GM12878 (cell line): ENCODE measurements around the gene NOP56. TPM values are rescaled to one million over a fixed set of nuclear protein-coding genes. Genes with fewer than 3 reads are reported as not detected.

Source experiments
- BCL3 ChIP-seq: IDR thresholded peaks from 2 replicates; pipeline ENCODE4 v1.6.1; 2011; ENCODE audit warnings: borderline replicate concordance, low read depth, mild to moderate bottlenecking, moderate library complexity, low read length; ENCODE audit not compliant: insufficient read depth, poor library complexity, severe bottlenecking
- BCLAF1 ChIP-seq: fragments of 450-650 bp; IDR thresholded peaks from 2 replicates; pipeline ENCODE4 v1.6.1; 2017; ENCODE audit warnings: antibody characterized with exemption, mild to moderate bottlenecking, moderate library complexity
- BRCA1 ChIP-seq: IDR thresholded peaks from 2 replicates; pipeline ENCODE4 v1.6.1; 2011; ENCODE audit warnings: low read depth, low read length, improper control_type of control experiment
- CBX3 ChIP-seq: fragments of 200-600 bp; sonication (generic); IDR thresholded peaks from 2 replicates; pipeline ENCODE4 v1.6.1; 2016; ENCODE audit warnings: low read depth, borderline replicate concordance
- EED ChIP-seq: sonication (generic); IDR thresholded peaks from 2 replicates; pipeline ENCODE4 v1.6.1; 2016; ENCODE audit warnings: antibody characterized with exemption, low read depth
- ETV6 ChIP-seq, 2 experiments: fragments of 450-650 bp in 1 of 2; IDR thresholded peaks in 1 of 2; conservative IDR thresholded peaks in 1 of 2; 2 replicates each; pipeline ENCODE4 v1.6.1; 2014; ENCODE audit warnings: antibody characterized with exemption in 1 of 2, borderline replicate concordance in 1 of 2, low read depth in 1 of 2, mild to moderate bottlenecking in 1 of 2, moderate library complexity in 1 of 2
- FOXK2 ChIP-seq: fragments of 450-650 bp; IDR thresholded peaks from 2 replicates; pipeline ENCODE4 v1.6.1; 2017; ENCODE audit warnings: mild to moderate bottlenecking, moderate library complexity
- HDAC2 ChIP-seq: fragments of 200-600 bp; sonication (generic); IDR thresholded peaks from 2 replicates; pipeline ENCODE4 v1.6.1; 2017
- IRF5 ChIP-seq: fragments of 450-650 bp; IDR thresholded peaks from 2 replicates; pipeline ENCODE4 v1.6.1; 2017; ENCODE audit warnings: borderline replicate concordance
- KAT2A ChIP-seq: conservative IDR thresholded peaks from 2 replicates; pipeline ENCODE4 v1.6.1; 2011; ENCODE audit warnings: low read depth, low read length; ENCODE audit not compliant: control insufficient read depth
- MYB ChIP-seq: fragments of 150-350 bp; IDR thresholded peaks from 2 replicates; pipeline ENCODE4 v1.6.1; 2014; ENCODE audit warnings: mild to moderate bottlenecking, low read depth, low read length, borderline replicate concordance
- POLR2AphosphoS2 ChIP-seq: IDR thresholded peaks from 2 replicates; pipeline ENCODE4 v1.6.1; 2011; ENCODE audit warnings: low read depth, mild to moderate bottlenecking, low read length, improper control_type of control experiment, moderate library complexity
- POU2F2 ChIP-seq: IDR thresholded peaks from 3 replicates; pipeline ENCODE4 v1.6.1; 2011; ENCODE audit warnings: low read depth, mild to moderate bottlenecking, low read length, borderline replicate concordance
- REST ChIP-seq: IDR thresholded peaks from 2 replicates; pipeline ENCODE4 v1.6.1; 2012; ENCODE audit warnings: mild to moderate bottlenecking, low read depth, low read length
- RFX5 ChIP-seq: IDR thresholded peaks from 2 replicates; pipeline ENCODE4 v1.6.1; 2011; ENCODE audit warnings: low read depth, low read length, improper control_type of control experiment
- SIX5 ChIP-seq: IDR thresholded peaks from 2 replicates; pipeline ENCODE4 v1.6.1; 2011; ENCODE audit warnings: mild to moderate bottlenecking, low read depth, low read length, moderate library complexity; ENCODE audit not compliant: severe bottlenecking
- SMARCA5 ChIP-seq: fragments of 450-650 bp; IDR thresholded peaks from 2 replicates; pipeline ENCODE4 v1.6.1; 2017; ENCODE audit warnings: mild to moderate bottlenecking
- SREBF2 ChIP-seq: IDR thresholded peaks from 2 replicates; pipeline ENCODE4 v1.6.1; 2012; ENCODE audit warnings: mild to moderate bottlenecking, low read length
- SUPT20H ChIP-seq: IDR thresholded peaks from 2 replicates; pipeline ENCODE4 v1.6.1; 2011; ENCODE audit warnings: low read depth, mild to moderate bottlenecking, low read length, moderate library complexity, borderline replicate concordance; ENCODE audit not compliant: control insufficient read depth
- ZNF622 ChIP-seq: fragments of 450-650 bp; IDR thresholded peaks from 2 replicates; pipeline ENCODE4 v1.6.1; 2017; ENCODE audit warnings: mild to moderate bottlenecking, inconsistent platforms
- ZSCAN29 ChIP-seq: fragments of 450-650 bp; IDR thresholded peaks from 2 replicates; pipeline ENCODE4 v1.6.1; 2017; ENCODE audit warnings: mild to moderate bottlenecking, moderate library complexity
- polyA plus RNA-seq, 11 experiments: library from polyadenylated mRNA; depleted of rRNA in 4 of 11; unstranded in 6 of 11; stranded (reverse) in 5 of 11; fragments of >200 nt; fragmentation: Nextera tagmentation in 4 of 11; fragmentation: Illumina TruSeq in 1 of 11; extraction: Ambion mirVana in 4 of 11; extraction: Trizol in 1 of 11; gene quantifications; 1 replicate in 1 of 11; 2 replicates in 10 of 11; pipeline versions ENCODE4 v1.2.1 to v1.2.3, GENCODE V29; 2011 to 2016; ENCODE audit warnings: inconsistent platforms in 2 of 11, missing spikeins in 2 of 11, low read depth in 1 of 11
- total RNA-seq, 4 experiments: library from RNA; depleted of rRNA in 3 of 4; stranded (reverse); fragments of >200 nt in 3 of 4; fragmentation: Illumina TruSeq in 1 of 4; extraction: Trizol in 1 of 4; gene quantifications; 2 replicates each; pipeline versions ENCODE4 v1.2.1 to v1.2.3, GENCODE V29; 2013 to 2021

NOP56 gene
- total and polyA plus RNA-seq, 10 of the 15 experiments (the other 5 are each of a cell fraction or from before 2014, with no cell fraction given): 254 to 550 (median 464) TPM

GRCh38 chr20:2663887-2664719 is 11.7 kb downstream of the NOP56 start, which contains the start of gene IDH3B (continued):
- TF ChIP-seq SUPT20H: no peak
- no peak for TF ChIP-seq KAT2A
- TF ChIP-seq SREBF2: peak; percentile 37; the same call in 1 of the 2 replicates
- TF ChIP-seq EED: no peak
- TF ChIP-seq IRF5: no peak
- TF ChIP-seq ETV6 (conservative IDR thresholded peaks at IDR 0.05 in 1 of 2, IDR thresholded peaks at IDR 0.05 in 1 of 2; ENCODE audit: borderline replicate concordance in 1 of 2, low read depth in 1 of 2): peak in 1 of 2 experiments; percentile 81; a peak in 2 of 4 replicates
- TF ChIP-seq BRCA1: no peak
- peak; percentile 39; the same call in 1 of the 2 replicates for TF ChIP-seq SMARCA5
- TF ChIP-seq MYB: no peak
- 0 out of 2 replicates have a peak, but pooled peaks have one; percentile 66 for TF ChIP-seq HDAC2
- TF ChIP-seq RFX5: no peak
- peak; percentile 86 for TF ChIP-seq FOXK2
- peak; percentile 53; the same call in 2 of the 3 replicates for TF ChIP-seq POU2F2
- no peak for TF ChIP-seq CBX3
- TF ChIP-seq ZSCAN29: no peak
- no peak for TF ChIP-seq BCL3
- TF ChIP-seq POLR2AphosphoS2: peak; percentile 92
- no peak for TF ChIP-seq BCLAF1
- TF ChIP-seq ZNF622: no peak
- peak; percentile 45; the same call in 1 of the 2 replicates for TF ChIP-seq REST
- peak; percentile 71 for TF ChIP-seq SIX5
